ENCODE measurements around the gene POLR3E. TPM values are rescaled to one million over a fixed set of nuclear protein-coding genes. Genes with fewer than 3 reads are reported as not detected.
"Not testable (repeated sequence)": the region's sequence is repeated elsewhere in the genome, so short reads cannot be mapped to it uniquely, and the experiment has no call there.

Gene POLR3E
- total RNA-seq, 2 experiments from 2014 or later, result 70.9 to 87.4 TPM

DNA sequence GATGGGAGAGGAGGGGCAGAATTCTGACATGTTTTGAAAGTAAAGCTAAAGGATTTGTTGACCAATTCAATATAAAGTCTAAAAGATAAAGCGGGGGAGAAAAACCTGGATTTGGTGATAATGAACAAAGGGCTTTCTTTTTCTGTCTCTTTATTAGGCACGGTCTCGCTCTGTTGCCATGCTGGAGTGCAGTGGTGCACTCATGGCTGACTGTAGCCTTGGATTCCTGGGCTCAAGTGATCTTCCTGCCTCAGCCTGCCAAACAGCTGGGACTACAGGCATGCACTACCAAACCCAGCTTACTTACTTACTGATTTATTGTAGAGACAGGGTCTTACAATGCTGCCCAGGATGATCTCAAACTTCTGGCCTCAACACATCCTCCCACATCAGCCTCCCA, 69.7 kb downstream of the POLR3E start:
- no peaks in the 10 kb centered on the region for H3K27me3 Mint-ChIP-seq
- peak overlapping the region; percentile 61 for H3K27ac Mint-ChIP-seq
- ATAC-seq (no peak), DNase-seq (no peak)
- ChIA-PET POLR2A (no interaction called here), CTCF (no interaction called here)
- peaks cover 76% of the 10 kb centered on the region for H3K4me1 Mint-ChIP-seq
- H3K4me3 Mint-ChIP-seq, result no peak overlapping the region
- intact Hi-C loops (cut with DNase I, micrococcal nuclease), result no loop called here
- H3K9me3 Mint-ChIP-seq (ENCODE audit: low read depth), result no peaks in the 10 kb centered on the region
- H3K36me3 Mint-ChIP-seq (ENCODE audit: low read depth), result peaks cover 50% of the 10 kb centered on the region

DNA sequence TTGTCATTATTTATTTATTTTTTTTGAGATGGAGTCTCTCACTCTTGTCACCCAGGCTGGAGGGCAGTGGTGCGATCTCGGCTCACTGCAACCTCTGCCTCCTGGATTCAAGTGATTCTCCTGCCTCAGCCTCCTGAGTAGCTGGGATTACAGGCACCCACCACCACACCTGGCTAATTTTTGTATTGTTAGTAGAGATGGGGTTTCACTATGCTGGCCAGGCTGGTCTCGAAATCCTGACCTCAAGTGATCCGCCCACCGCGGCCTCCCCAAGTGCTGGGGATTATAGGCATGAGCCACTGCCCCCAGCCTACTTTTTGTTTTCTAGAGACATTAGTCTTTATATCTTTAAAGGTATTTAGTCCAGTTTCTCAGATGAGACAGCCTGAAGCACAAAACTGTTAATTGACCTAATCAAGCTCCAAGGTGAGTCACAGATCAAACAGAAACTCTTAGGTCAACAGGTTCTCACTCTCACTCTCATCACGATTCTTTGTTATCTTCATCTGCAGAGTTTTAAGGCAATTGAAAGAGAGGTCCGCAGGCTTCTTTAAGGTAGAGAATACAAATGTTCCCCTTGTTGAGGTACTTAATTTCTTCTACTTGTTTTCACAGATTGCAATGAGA, 71.1 kb downstream of the POLR3E start:
- H3K4me3 Mint-ChIP-seq; DNase-seq; ATAC-seq; intact Hi-C loops (cut with DNase I, micrococcal nuclease); H3K27me3 Mint-ChIP-seq; H3K9me3 Mint-ChIP-seq (ENCODE audit: low read depth): not testable (repeated sequence)
- Mint-ChIP-seq H3K4me1 (peaks cover 81% of the 10 kb centered on the region), H3K36me3 (ENCODE audit: low read depth) (peaks cover 45% of the 10 kb centered on the region), H3K27ac (peak overlapping the region; percentile 69)
- ChIA-PET POLR2A (interaction anchor here (0.6 to 0.7 kb wide), 2 partner anchors 320 to 1782 kb away, joined by 4 to 5 read pairs; no protein-coding TSS in a partner anchor), CTCF (interaction anchor here (1.1 to 1.2 kb wide), 2 partner anchors 10 to 15 kb away, joined by 3 read pairs; no protein-coding TSS in a partner anchor)

DNA sequence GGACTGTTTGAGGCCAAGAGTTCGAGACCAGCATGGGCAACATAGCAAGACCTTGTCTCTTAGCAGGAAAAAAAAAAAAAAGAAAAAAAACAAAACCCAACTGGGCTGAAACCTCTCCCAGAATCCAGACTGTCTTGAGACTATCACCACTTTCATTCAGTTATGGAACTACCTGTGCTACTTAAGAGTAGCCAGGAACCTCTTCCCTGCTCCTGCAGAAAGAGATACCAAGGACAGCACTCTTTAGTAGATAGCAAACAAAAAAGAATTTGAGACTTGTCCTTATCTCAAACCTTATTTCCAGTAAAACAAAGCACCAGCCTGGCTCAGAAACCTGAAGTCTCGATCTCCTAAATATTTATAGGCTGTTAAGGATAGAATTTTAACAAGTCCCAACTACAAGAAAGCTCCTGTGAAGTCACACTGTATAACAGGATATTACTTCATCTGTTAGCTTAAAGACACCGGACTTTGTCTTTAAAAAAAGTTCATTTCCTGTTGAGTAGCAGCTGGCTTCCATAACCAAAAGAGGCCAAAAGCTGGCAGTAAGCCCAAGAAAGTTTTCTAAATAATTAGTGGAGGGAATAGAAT, 72.1 kb downstream of the POLR3E start:
- no peak overlapping the region for H3K4me3 Mint-ChIP-seq
- ChIA-PET CTCF (interaction anchor here (0.6 to 1.3 kb wide), 3 partner anchors 26 to 415 kb away, joined by 3 read pairs; no protein-coding TSS in a partner anchor), POLR2A (interaction anchor here (1.7 kb wide), 1 partner anchor 15 kb away, joined by 10 read pairs; no protein-coding TSS in a partner anchor)
- H3K9me3 Mint-ChIP-seq (ENCODE audit: low read depth), result no peaks in the 10 kb centered on the region
- ATAC-seq (no peak), DNase-seq (no peak)
- peak overlapping the region; percentile 69 for H3K27ac Mint-ChIP-seq
- peaks cover 41% of the 10 kb centered on the region for H3K36me3 Mint-ChIP-seq (ENCODE audit: low read depth)
- H3K4me1 Mint-ChIP-seq, result peaks cover 77% of the 10 kb centered on the region
- no peaks in the 10 kb centered on the region for H3K27me3 Mint-ChIP-seq
- intact Hi-C loops (cut with DNase I, micrococcal nuclease), result loop anchor here in 1 of 2 experiments (1.0 kb wide), 1 partner anchor 16 kb away; no protein-coding TSS in a partner anchor

DNA sequence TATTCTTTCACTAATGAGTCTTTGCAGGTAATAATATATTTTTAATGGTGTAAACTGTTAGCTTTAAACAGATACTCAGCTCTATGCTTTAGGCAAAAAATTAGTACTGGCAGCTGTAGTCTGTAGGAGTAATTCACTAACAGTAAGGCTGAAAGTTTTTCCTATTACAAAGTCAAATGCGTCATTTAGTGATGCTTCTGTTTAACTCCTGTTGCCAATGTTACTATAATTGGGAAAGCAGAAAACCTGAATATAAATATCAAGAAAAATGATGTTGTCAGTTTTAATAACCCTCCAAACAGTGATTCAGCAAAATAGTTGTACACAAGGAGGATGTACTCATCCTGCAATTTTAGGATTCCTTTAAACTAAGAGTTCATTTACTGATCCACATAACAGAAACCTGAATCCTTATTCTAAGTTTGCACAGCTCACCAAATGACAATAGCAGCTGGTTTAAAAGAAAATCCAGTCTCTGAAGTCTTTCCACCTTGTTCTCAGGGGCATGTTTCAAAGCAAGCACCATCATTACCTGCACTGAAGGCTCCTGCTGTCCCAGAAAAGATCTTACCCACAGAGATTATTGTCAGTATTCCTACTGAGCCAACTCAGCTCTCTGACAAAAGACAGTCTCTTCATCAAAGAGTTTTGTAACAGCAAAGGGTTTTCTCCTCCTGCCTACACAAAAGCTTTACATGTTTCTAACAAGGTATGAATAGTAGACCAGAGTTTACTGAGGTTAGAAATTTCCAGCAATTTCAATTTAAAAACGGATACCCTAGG, 73.0 kb downstream of the POLR3E start:
- Mint-ChIP-seq H3K9me3 (ENCODE audit: low read depth) (no peaks in the 10 kb centered on the region), H3K27ac (peak overlapping the region; percentile 95), H3K4me1 (peaks cover 73% of the 10 kb centered on the region), H3K36me3 (ENCODE audit: low read depth) (peaks cover 32% of the 10 kb centered on the region), H3K4me3 (peak overlapping the region; percentile 23), H3K27me3 (no peaks in the 10 kb centered on the region)
- intact Hi-C loops (cut with DNase I, micrococcal nuclease), result loop anchor here (5.0 to 10.0 kb wide), 7 partner anchors 33 to 1565 kb away; partner anchors contain the start of genes ERI2 (in 1 of the 2), POLR3E (in 1 of the 2) and REXO5 (in 1 of the 2)
- DNase-seq (no peak), ATAC-seq (no peak)
- ChIA-PET POLR2A (interaction anchor here (1.7 kb wide), 1 partner anchor 16 kb away, joined by 10 read pairs; no protein-coding TSS in a partner anchor), CTCF (interaction anchor here (0.6 to 1.3 kb wide), 3 partner anchors 24 to 165 kb away, joined by 3 read pairs; no protein-coding TSS in a partner anchor)

DNA sequence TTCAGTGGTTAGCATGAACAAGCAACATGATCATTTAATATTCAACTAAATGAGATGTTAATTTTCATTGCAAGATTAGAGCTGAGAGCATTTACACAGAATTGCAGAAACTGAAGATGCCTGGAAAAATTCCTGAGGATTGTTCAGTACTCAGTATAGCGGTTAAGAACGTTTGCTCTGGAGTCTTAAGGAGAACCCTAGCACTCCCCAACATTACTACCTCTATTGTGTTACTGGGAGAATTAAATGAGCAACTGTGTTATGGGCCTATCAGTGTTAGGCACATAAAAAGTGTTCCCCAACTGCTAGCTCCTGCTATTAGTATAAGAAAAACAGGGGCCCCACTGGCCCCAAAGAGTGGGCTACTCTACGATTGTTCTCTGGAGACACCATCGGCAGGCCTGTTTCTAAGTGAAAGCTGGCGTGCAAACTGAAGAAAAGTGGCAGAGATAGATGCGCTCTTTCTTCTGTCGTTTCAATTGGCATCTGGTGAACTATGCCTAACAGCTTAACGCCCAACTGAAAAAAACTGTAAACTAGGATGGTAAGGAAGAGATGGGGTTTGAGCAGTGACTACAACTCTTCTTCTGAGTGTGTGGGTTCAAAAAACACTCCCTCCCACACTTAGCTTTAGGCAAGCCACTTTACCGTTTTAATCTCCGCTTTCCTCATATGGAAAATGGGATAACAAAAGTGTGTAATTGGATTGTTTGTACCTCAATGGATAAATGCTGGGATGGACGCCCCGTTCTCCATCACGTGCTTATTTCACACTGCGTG, 75.9 kb downstream of the POLR3E start:
- DNase-seq (peak; percentile 39), ATAC-seq (peak; percentile 18)
- peaks cover 51% of the 10 kb centered on the region for H3K4me1 Mint-ChIP-seq
- POLR2A ChIA-PET, result interaction anchor here (0.6 to 2.6 kb wide), 5 partner anchors 13 to 1066 kb away, joined by 3 to 14 read pairs (median 3); no protein-coding TSS in a partner anchor
- peaks cover 22% of the 10 kb centered on the region for H3K36me3 Mint-ChIP-seq (ENCODE audit: low read depth)
- no peaks in the 10 kb centered on the region for H3K27me3 Mint-ChIP-seq
- CTCF ChIA-PET, result interaction anchor here (0.6 to 2.1 kb wide), 10 partner anchors 8 to 363 kb away, joined by 3 to 11 read pairs (median 4); no protein-coding TSS in a partner anchor
- peak overlapping the region; percentile 97 for H3K4me3 Mint-ChIP-seq
- intact Hi-C loops (cut with DNase I, micrococcal nuclease), result loop anchor here (2.0 to 10.0 kb wide), 8 partner anchors 14 to 1568 kb away; partner anchors contain the start of genes ERI2 (in 1 of the 2), POLR3E (in 1 of the 2) and REXO5 (in 1 of the 2)
- H3K27ac Mint-ChIP-seq, result peak overlapping the region; percentile 95
- no peaks in the 10 kb centered on the region for H3K9me3 Mint-ChIP-seq (ENCODE audit: low read depth)

DNA sequence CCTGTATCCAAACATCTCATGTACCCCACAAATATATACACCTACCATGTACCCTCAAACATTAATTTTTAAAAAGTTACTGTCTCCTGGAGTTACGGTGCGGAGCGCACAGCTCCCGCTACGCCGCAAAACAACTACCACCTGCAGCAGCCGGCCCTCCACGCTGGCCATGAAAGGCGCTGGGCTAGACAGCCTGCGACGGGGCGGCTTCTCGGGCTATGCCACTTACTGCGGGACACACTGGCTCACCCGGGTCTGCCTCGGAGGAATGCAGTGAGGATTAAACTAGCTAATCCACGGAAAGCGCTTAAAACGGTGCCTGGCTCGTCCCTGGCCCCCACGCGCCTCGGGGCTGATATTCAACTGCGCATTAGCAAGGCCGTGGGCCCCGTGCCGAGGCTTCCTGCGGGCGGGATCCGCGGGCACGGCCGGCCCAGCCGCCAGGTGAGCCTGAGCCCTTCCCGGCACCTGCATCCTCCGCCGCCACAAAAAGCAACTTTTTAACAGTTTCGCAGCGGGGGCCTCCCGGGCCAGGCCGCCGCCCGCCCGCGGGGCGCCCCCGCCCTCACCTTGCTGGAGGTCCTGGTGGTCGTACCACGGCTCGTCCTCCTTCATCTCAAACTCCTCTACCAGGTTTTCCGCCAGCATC, 76.6 kb downstream of the POLR3E start:
- peaks cover 45% of the 10 kb centered on the region for H3K4me1 Mint-ChIP-seq
- no peaks in the 10 kb centered on the region for H3K9me3 Mint-ChIP-seq (ENCODE audit: low read depth)
- peak overlapping the region; percentile 97 for H3K4me3 Mint-ChIP-seq
- ChIA-PET POLR2A (interaction anchor here (1.1 to 2.6 kb wide), 3 partner anchors 20 to 27 kb away, joined by 3 to 14 read pairs (median 4); no protein-coding TSS in a partner anchor), CTCF (interaction anchor here (0.7 to 2.1 kb wide), 6 partner anchors 7 to 53 kb away, joined by 3 to 11 read pairs (median 6); no protein-coding TSS in a partner anchor)
- DNase-seq (peak; percentile 62), ATAC-seq (peak; percentile 3)
- intact Hi-C loops (cut with DNase I, micrococcal nuclease), result loop anchor here (1.0 to 10.0 kb wide), 16 partner anchors 11 to 1569 kb away; partner anchors contain the start of genes DCUN1D3 (in 1 of the 2), ERI2 (in 1 of the 2), LYRM1 (in 1 of the 2) and POLR3E (in 1 of the 2)
- no peaks in the 10 kb centered on the region for H3K27me3 Mint-ChIP-seq
- H3K36me3 Mint-ChIP-seq (ENCODE audit: low read depth), result peaks cover 22% of the 10 kb centered on the region
- peak overlapping the region; percentile 95 for H3K27ac Mint-ChIP-seq

DNA sequence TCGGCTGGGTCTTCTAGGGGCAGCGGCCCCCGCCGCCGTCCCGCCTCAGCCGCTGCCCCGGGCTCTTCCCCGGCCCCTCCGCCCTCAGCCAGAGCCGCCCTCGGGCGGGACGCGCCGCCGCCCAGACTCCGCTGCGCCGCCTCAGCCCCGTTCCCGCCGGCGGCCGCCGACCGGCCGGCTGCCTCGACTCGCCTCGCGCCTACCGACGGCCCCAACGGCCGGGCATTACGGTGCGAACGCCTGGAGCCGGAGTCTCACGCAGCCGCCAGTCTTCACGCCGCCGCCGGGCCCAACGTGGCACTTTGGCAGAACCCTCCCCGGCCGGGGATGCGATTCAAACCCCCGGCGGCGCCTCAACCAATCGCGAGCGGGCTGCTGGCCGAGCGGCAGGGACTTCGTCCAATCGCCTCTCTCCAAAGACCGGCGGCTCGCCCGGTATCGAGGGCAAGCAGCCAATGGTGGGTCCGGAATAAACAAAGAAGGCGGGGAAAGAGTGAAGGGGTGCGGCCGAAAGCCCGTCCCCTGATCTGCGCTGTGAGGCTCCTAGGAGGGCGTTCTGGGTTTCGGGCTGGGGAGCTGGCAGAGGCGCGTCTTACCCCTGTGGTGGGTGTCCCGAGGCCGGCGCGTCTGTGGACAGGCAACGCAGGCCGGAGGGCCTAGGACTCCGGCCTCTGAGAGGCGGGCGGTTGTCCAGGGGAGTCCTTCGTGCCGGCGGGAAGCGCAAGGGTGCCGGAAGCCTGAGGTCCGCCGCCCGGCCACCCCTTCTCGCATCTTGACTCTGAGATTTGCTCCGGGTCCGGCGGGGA, 77.3 kb downstream of the POLR3E start, which contains the start of gene CDR2:
Gene CDR2, minus strand, starts transcription at position 309 of the 806 bp plus-strand sequence. CDS start 310 bp downstream, outside the sequence.
- Mint-ChIP-seq H3K27me3 (no peaks in the 10 kb centered on the region), H3K4me3 (peak within 1 kb of the TSS; percentile 97), H3K9me3 (ENCODE audit: low read depth) (no peaks in the 10 kb centered on the region), H3K4me1 (peaks cover 38% of the 10 kb centered on the region), H3K36me3 (ENCODE audit: low read depth) (peaks cover 16% of the 10 kb centered on the region), H3K27ac (peak within 1 kb of the TSS; percentile 95)
- intact Hi-C loops (cut with DNase I, micrococcal nuclease), result loop anchor here (1.0 to 10.0 kb wide), 15 partner anchors 12 to 1570 kb away; partner anchors contain the start of genes DCUN1D3 (in 1 of the 2), ERI2 (in 1 of the 2), LYRM1 (in 1 of the 2) and POLR3E (in 1 of the 2)
- ChIA-PET CTCF (interaction anchor here (0.8 kb wide), 1 partner anchor 14 kb away, joined by 4 read pairs; no protein-coding TSS in a partner anchor), POLR2A (no interaction called here)
- DNase-seq (peak; percentile 99), ATAC-seq (peak; percentile 95)

DNA sequence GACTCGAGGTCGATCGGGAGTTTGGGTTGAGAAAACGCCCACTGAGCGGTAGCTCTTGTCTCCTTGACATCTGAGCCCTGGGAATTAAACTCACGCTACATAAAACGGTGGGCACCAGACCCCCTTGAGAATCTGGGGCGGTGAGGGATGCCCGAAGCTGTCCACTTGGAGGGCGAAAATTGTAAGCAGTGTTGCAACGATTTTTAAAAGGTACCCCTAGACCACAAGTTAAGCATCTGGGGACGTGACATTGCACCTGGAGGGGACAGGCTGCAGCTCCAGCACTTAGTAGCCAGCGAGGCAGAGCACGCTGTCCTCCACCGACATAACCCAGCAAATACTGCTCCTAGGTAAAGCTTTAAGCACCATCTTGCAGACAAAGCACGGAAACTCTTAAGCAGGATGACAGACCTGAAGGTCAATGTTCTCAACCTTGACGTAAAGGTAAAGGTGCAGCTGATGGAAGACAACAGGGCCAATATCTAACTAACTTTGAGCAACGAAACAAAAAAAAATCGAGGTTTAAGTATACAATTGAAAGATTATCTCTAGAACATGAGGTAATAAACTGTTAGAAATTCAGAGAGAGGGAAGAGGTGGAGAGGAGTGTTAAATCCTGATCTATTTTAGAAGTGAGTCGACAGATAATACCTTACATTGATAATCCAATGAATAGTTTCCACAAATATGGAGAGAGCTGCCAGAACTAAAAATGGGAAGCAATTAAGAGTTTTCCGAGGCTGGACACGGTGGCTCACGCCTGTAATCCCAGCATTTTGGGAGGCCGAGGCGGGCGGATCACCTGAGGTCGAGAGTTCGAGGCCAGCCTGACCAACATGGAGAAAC, 78.1 kb downstream of the POLR3E start:
- peak; percentile 20 for DNase-seq
- peaks cover 33% of the 10 kb centered on the region for H3K4me1 Mint-ChIP-seq

More for the DNA sequence above, 78.1 kb downstream of the POLR3E start:
- peaks cover 15% of the 10 kb centered on the region for H3K36me3 Mint-ChIP-seq (ENCODE audit: low read depth)
- H3K27me3 Mint-ChIP-seq, result no peaks in the 10 kb centered on the region
- peak overlapping the region; percentile 97 for H3K4me3 Mint-ChIP-seq
- intact Hi-C loops (cut with DNase I, micrococcal nuclease), result loop anchor here (2.0 to 10.0 kb wide), 4 partner anchors 23 to 1571 kb away; partner anchors contain the start of genes ERI2 (in 1 of the 2) and REXO5 (in 1 of the 2)
- no peak for ATAC-seq
- CTCF ChIA-PET, result interaction anchor here (0.6 to 0.8 kb wide), 2 partner anchors 13 to 61 kb away, joined by 3 to 4 read pairs; no protein-coding TSS in a partner anchor
- H3K9me3 Mint-ChIP-seq (ENCODE audit: low read depth), result no peaks in the 10 kb centered on the region
- H3K27ac Mint-ChIP-seq, result no peak overlapping the region
- POLR2A ChIA-PET, result no interaction called here
